Prostate gland (tissue), 2 donors: ENCODE data around the gene SCAF11. TPM values are rescaled to one million over a fixed set of nuclear protein-coding genes. Genes with fewer than 3 reads are reported as not detected.

Source experiments
- DNase-seq: peaks from one replicate; pipeline ENCODE4 v3.0.0-alpha.2; 2019; ENCODE audit warnings: low spot score
- H3K27ac ChIP-seq, 2 donors: fragments of 200-600 bp; sonication (generic); 2 replicates each; pipeline ENCODE4 v1.5.1; 2017 to 2019
- H3K27me3 ChIP-seq: fragments of 200-600 bp; sonication (generic); replicated peaks from 2 replicates; pipeline ENCODE4 v1.5.1; 2019; ENCODE audit not compliant: insufficient read depth
- H3K36me3 ChIP-seq, 2 donors: fragments of 200-600 bp; sonication (generic); 1 replicate in 1 of 2; 2 replicates in 1 of 2; pipeline versions ENCODE4 v1.5.1 to v1.8.1; 2017 to 2019
- H3K4me1 ChIP-seq: fragments of 200-600 bp; sonication (generic); replicated peaks from 2 replicates; pipeline ENCODE4 v1.5.1; 2019
- H3K4me3 ChIP-seq, 2 donors: fragments of 200-600 bp; sonication (generic); 2 replicates each; pipeline ENCODE4 v1.5.1; 2017 to 2019
- H3K9me3 ChIP-seq: fragments of 200-600 bp; sonication (generic); 2 replicates; pipeline ENCODE4 v1.5.1; 2017
- CTCF ChIP-seq, 4 experiments: fragments of 200-600 bp in 2 of 4; fragments of 450-650 bp in 2 of 4; sonication (generic) in 2 of 4; IDR thresholded peaks; 1 replicate in 3 of 4; 2 replicates in 1 of 4; pipeline ENCODE4 v1.5.1; 2016 to 2019; ENCODE audit warnings: antibody characterized with exemption in 4 of 4, mild to moderate bottlenecking in 2 of 4, moderate library complexity in 2 of 4
- POLR2A ChIP-seq: fragments of 450-650 bp; IDR thresholded peaks from one replicate; pipeline ENCODE4 v1.6.1; 2016; ENCODE audit warnings: antibody characterized with exemption, mild to moderate bottlenecking
- POLR2AphosphoS5 ChIP-seq: sonication (generic); formaldehyde crosslinking; IDR thresholded peaks from one replicate; pipeline ENCODE4 v1.6.1; 2017; ENCODE audit warnings: antibody characterized with exemption
- WGBS: methylation state at CpG from one replicate; pipeline ENCODE4 v1.1.5; 2018; 5-methylcytosine and 5-hydroxymethylcytosine counted together
- intact Hi-C: fragments of 100-400 bp; cut with DNase I; formaldehyde crosslinking; loops from one replicate; pipeline ENCODE4 v1.14.2; 2022
- total RNA-seq, 2 donors: library from RNA; depleted of rRNA; stranded (reverse); fragments of >200 nt; gene quantifications; one replicate each; pipeline ENCODE4 v1.1.0, GENCODE V29; 2016

SCAF11 gene
- total RNA-seq, 2 donors from 2014 or later: 144 to 171 TPM

GRCh38 chr12:45977620-45978019 is 12.8 kb downstream of the SCAF11 start:
- TF ChIP-seq CTCF (IDR thresholded peaks at IDR 0.05): no peak
- no peak for TF ChIP-seq POLR2AphosphoS5
- no peak for TF ChIP-seq POLR2A
- Histone ChIP-seq H3K27me3 (no peaks in the 10 kb centered on the region), H3K9me3 (no peaks in the 10 kb centered on the region), H3K36me3 (no peaks in the 10 kb centered on the region), H3K27ac (no peak overlapping the region), H3K4me3 (no peak overlapping the region), H3K4me1 (no peaks in the 10 kb centered on the region)
- intact Hi-C loops: no loop called here
- no peak for DNase-seq

- H3K9me3 ChIP-seq: no peaks in the 10 kb centered on the region
- no peaks in the 10 kb centered on the region for H3K27me3 ChIP-seq
- 95% methylated on average over 6 of the region's 6 CpGs for WGBS
- no peak for TF ChIP-seq POLR2AphosphoS5
- no peak for TF ChIP-seq POLR2A
- no peak for TF ChIP-seq CTCF (IDR thresholded peaks at IDR 0.05)
- intact Hi-C loops: no loop called here
- no peak overlapping the region for H3K27ac ChIP-seq
- H3K36me3 ChIP-seq: no peaks in the 10 kb centered on the region
- no peak for DNase-seq
- H3K4me3 ChIP-seq: no peak overlapping the region
- no peaks in the 10 kb centered on the region for H3K4me1 ChIP-seq
These were observed 14.9 kb downstream of the SCAF11 start for GRCh38 chr12:45975506-45975905.

- WGBS: 57% methylated on average over 4 of the region's 4 CpGs
- DNase-seq: no peak
- H3K4me1 ChIP-seq: no peaks in the 10 kb centered on the region
- no peak overlapping the region for H3K4me3 ChIP-seq
- intact Hi-C loops: no loop called here
- no peak overlapping the region for H3K27ac ChIP-seq
- no peaks in the 10 kb centered on the region for H3K9me3 ChIP-seq
- H3K27me3 ChIP-seq: no peaks in the 10 kb centered on the region
- no peaks in the 10 kb centered on the region for H3K36me3 ChIP-seq
- no peak for TF ChIP-seq POLR2A
- no peak for TF ChIP-seq POLR2AphosphoS5
- no peak for TF ChIP-seq CTCF (IDR thresholded peaks at IDR 0.05)
These were observed 15.5 kb downstream of the SCAF11 start for GRCh38 chr12:45974883-45975282.

- no peaks in the 10 kb centered on the region for H3K27me3 ChIP-seq
- no peaks in the 10 kb centered on the region for H3K4me1 ChIP-seq
- intact Hi-C loops: no loop called here
- no peaks in the 10 kb centered on the region for H3K36me3 ChIP-seq
- H3K9me3 ChIP-seq: no peaks in the 10 kb centered on the region
- TF ChIP-seq CTCF (IDR thresholded peaks at IDR 0.05) (no peak), POLR2AphosphoS5 (no peak), POLR2A (no peak)
- H3K27ac ChIP-seq: no peak overlapping the region
- no peak overlapping the region for H3K4me3 ChIP-seq
- DNase-seq: no peak
These were observed 16.1 kb downstream of the SCAF11 start for GRCh38 chr12:45974171-45974719.

GRCh38 chr12:45973526-45973925 is 16.8 kb downstream of the SCAF11 start:
- TF ChIP-seq POLR2A (no peak), POLR2AphosphoS5 (no peak), CTCF (IDR thresholded peaks at IDR 0.05) (no peak)
- H3K4me1 ChIP-seq: no peaks in the 10 kb centered on the region

More at GRCh38 chr12:45973526-45973925, 16.8 kb downstream of the SCAF11 start:
- no peak overlapping the region for H3K27ac ChIP-seq
- WGBS: 55% methylated on average over 2 of the region's 2 CpGs
- no peaks in the 10 kb centered on the region for H3K9me3 ChIP-seq
- DNase-seq: no peak
- H3K27me3 ChIP-seq: no peaks in the 10 kb centered on the region
- no peak overlapping the region for H3K4me3 ChIP-seq
- intact Hi-C loops: no loop called here
- no peaks in the 10 kb centered on the region for H3K36me3 ChIP-seq
